Activated CD8-positive, alpha-beta T cell treated with anti-CD3 and anti-CD28 coated beads for 36 hours (primary cell): ENCODE data around the gene ARMC8. TPM values are rescaled to one million over a fixed set of nuclear protein-coding genes. Genes with fewer than 3 reads are reported as not detected.

Experiments used
- ATAC-seq: fragments of 200-7000 bp; cut with Tn5 transposase; one replicate; pipeline ENCODE4 v1.10.0; 2021; ENCODE audit warnings: mild to moderate bottlenecking, moderate library complexity
- CTCF ChIA-PET: fragments of 350-600 bp; sonication (Branson Sonifier 250); formaldehyde crosslinking; loops from one replicate; lab custom pipeline; 2021; ENCODE audit warnings: antibody characterized with exemption; lab: Charles Lee
- POLR2A ChIA-PET: fragments of 350-600 bp; sonication (Branson Sonifier 250); formaldehyde crosslinking; loops from one replicate; lab custom pipeline; 2021; ENCODE audit warnings: antibody characterized with exemption; lab: Charles Lee
- DNase-seq: peaks from one replicate; pipeline ENCODE4 v3.0.0-alpha.2; 2020
- H3K27ac Mint-ChIP-seq: one replicate; pipeline ENCODE4 v1.8.0; 2021; ENCODE audit warnings: mild to moderate bottlenecking, mixed read lengths
- H3K27me3 Mint-ChIP-seq: one replicate; pipeline ENCODE4 v1.8.0; 2021; ENCODE audit warnings: mixed read lengths
- H3K36me3 Mint-ChIP-seq: one replicate; pipeline ENCODE4 v1.8.0; 2021; ENCODE audit warnings: low read depth, mixed read lengths
- H3K4me1 Mint-ChIP-seq: one replicate; pipeline ENCODE4 v1.8.0; 2021; ENCODE audit warnings: low read depth, mixed read lengths
- H3K4me3 Mint-ChIP-seq: one replicate; pipeline ENCODE4 v1.8.0; 2021; ENCODE audit warnings: mild to moderate bottlenecking, moderate library complexity, mixed read lengths
- H3K9me3 Mint-ChIP-seq: one replicate; pipeline ENCODE4 v1.8.0; 2021; ENCODE audit warnings: mixed read lengths
- intact Hi-C: fragments of 100-400 bp; cut with micrococcal nuclease; formaldehyde crosslinking; loops from one replicate; pipeline ENCODE4 v1.10.0; 2022
- total RNA-seq, 2 experiments: library from RNA; stranded (reverse); gene quantifications; one replicate each; pipeline ENCODE4 v1.2.3, GENCODE V29; 2021
- TF ChIP-seq, protein P1 (sequence below): fragments of 200-600 bp; IDR thresholded peaks from one replicate; pipeline ENCODE4 v1.8.0; 2022; ENCODE audit warnings: antibody characterized with exemption, mild to moderate bottlenecking

Gene ARMC8
- total RNA-seq, 2 experiments from 2014 or later = 48.1 to 51.4 TPM

- Mint-ChIP-seq H3K36me3 (no peaks in the 10 kb centered on the region), H3K4me3 (no peak overlapping the region), H3K4me1 (no peaks in the 10 kb centered on the region), H3K27me3 (no peaks in the 10 kb centered on the region), H3K9me3 (peaks cover under 1% of the 10 kb centered on the region), H3K27ac (no peak overlapping the region)
- ChIA-PET CTCF (no interaction called here), POLR2A (no interaction called here)
- TF ChIP-seq, protein P1, sequence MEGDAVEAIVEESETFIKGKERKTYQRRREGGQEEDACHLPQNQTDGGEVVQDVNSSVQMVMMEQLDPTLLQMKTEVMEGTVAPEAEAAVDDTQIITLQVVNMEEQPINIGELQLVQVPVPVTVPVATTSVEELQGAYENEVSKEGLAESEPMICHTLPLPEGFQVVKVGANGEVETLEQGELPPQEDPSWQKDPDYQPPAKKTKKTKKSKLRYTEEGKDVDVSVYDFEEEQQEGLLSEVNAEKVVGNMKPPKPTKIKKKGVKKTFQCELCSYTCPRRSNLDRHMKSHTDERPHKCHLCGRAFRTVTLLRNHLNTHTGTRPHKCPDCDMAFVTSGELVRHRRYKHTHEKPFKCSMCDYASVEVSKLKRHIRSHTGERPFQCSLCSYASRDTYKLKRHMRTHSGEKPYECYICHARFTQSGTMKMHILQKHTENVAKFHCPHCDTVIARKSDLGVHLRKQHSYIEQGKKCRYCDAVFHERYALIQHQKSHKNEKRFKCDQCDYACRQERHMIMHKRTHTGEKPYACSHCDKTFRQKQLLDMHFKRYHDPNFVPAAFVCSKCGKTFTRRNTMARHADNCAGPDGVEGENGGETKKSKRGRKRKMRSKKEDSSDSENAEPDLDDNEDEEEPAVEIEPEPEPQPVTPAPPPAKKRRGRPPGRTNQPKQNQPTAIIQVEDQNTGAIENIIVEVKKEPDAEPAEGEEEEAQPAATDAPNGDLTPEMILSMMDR = no peak
- intact Hi-C loops = no loop called here
- ATAC-seq = no peak
- DNase-seq = no peak
Observed at GRCh38 chr3:138148503-138148902, 38.6 kb upstream of the ARMC8 start.

- H3K9me3 Mint-ChIP-seq = peaks cover 8% of the 10 kb centered on the region
- no peak overlapping the region for H3K27ac Mint-ChIP-seq
- H3K36me3 Mint-ChIP-seq = no peaks in the 10 kb centered on the region
- DNase-seq = no peak
- H3K27me3 Mint-ChIP-seq = no peaks in the 10 kb centered on the region
- intact Hi-C loops = no loop called here
- H3K4me3 Mint-ChIP-seq = no peak overlapping the region
- ChIA-PET POLR2A (no interaction called here), CTCF (no interaction called here)
- no peaks in the 10 kb centered on the region for H3K4me1 Mint-ChIP-seq
- TF ChIP-seq, protein P1 = no peak
- ATAC-seq = no peak
Observed at GRCh38 chr3:138154534-138154933, 32.6 kb upstream of the ARMC8 start.

GRCh38 chr3:138157743-138158142 lies 29.4 kb upstream of the ARMC8 start:
- ChIA-PET CTCF (no interaction called here), POLR2A (no interaction called here)
- no peak for ATAC-seq
- TF ChIP-seq, protein P1 = no peak
- intact Hi-C loops = no loop called here
- no peak for DNase-seq
- H3K27ac Mint-ChIP-seq = no peak overlapping the region
- H3K9me3 Mint-ChIP-seq = peaks cover 8% of the 10 kb centered on the region
- no peak overlapping the region for H3K4me3 Mint-ChIP-seq
- H3K27me3 Mint-ChIP-seq = no peaks in the 10 kb centered on the region
- peaks cover 3% of the 10 kb centered on the region for H3K4me1 Mint-ChIP-seq
- H3K36me3 Mint-ChIP-seq = peaks cover 20% of the 10 kb centered on the region

GRCh38 chr3:138165061-138165460 lies 22.0 kb upstream of the ARMC8 start:
- DNase-seq = no peak
- Mint-ChIP-seq H3K4me3 (no peak overlapping the region), H3K4me1 (peaks cover 12% of the 10 kb centered on the region), H3K36me3 (peaks cover 59% of the 10 kb centered on the region), H3K27ac (no peak overlapping the region), H3K9me3 (no peaks in the 10 kb centered on the region), H3K27me3 (no peaks in the 10 kb centered on the region)
- CTCF ChIA-PET = no interaction called here
- ATAC-seq = no peak
- POLR2A ChIA-PET = interaction anchor here (0.9 kb wide), 1 partner anchor 149 kb away, joined by 3 read pairs; no protein-coding TSS in a partner anchor
- intact Hi-C loops = no loop called here
- TF ChIP-seq, protein P1 = no peak

DNA sequence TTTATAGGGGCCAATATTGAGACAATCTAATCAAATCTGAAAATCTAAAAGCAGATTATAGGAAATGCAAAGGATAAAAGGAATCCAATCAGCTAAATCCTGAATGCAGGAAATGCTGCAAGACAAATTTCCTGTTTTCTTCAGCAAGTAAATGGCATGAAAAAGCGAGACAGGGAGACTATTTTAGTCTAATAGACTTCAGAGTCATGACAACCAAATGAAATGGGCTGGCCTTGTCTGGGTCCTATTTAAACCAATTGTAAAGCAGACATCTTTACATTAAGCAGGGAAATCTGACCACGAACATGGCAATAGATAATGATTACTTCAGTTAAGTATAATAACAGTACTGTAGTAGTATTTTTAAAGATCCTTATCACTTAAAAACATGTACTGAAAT lies 14.5 kb upstream of the ARMC8 start:
- CTCF ChIA-PET = interaction anchor here (1.3 to 1.6 kb wide), 3 partner anchors 67 to 106 kb away, joined by 3 to 5 read pairs (median 3); no protein-coding TSS in a partner anchor
- ATAC-seq = no peak
- H3K4me3 Mint-ChIP-seq = peak overlapping the region; percentile 52
- DNase-seq = no peak
- peaks cover 30% of the 10 kb centered on the region for H3K36me3 Mint-ChIP-seq
- TF ChIP-seq, protein P1 = no peak
- H3K4me1 Mint-ChIP-seq = peaks cover 29% of the 10 kb centered on the region
- no peaks in the 10 kb centered on the region for H3K27me3 Mint-ChIP-seq
- intact Hi-C loops = no loop called here
- H3K27ac Mint-ChIP-seq = peak overlapping the region; percentile 63
- H3K9me3 Mint-ChIP-seq = no peaks in the 10 kb centered on the region
- POLR2A ChIA-PET = interaction anchor here (0.9 to 5.1 kb wide), 3 partner anchors 11 to 23 kb away, joined by 3 to 46 read pairs (median 3); partner anchors contain the start of gene ARMC8
